K562 (cell line): ENCODE data around the gene RFESD. TPM values are rescaled to one million over a fixed set of nuclear protein-coding genes. Genes with fewer than 3 reads are reported as not detected.

Experiments
- BACH1 ChIP-seq: fragments of 200-800 bp; sonication (Bioruptor generic); IDR thresholded peaks from 2 replicates; pipeline ENCODE4 v1.6.1; 2016; ENCODE audit warnings: missing genetic modification characterization, missing compliant biosample characterization
- BRD9 ChIP-seq: fragments of 450-650 bp; IDR thresholded peaks from 2 replicates; pipeline ENCODE4 v1.6.1; 2018; ENCODE audit warnings: low read depth; ENCODE audit not compliant: partially characterized antibody
- C11orf30 ChIP-seq: fragments of 450-650 bp; IDR thresholded peaks from 2 replicates; pipeline ENCODE4 v1.6.1; 2016; ENCODE audit warnings: low read depth, mild to moderate bottlenecking
- CEBPZ ChIP-seq: fragments of 150-350 bp; IDR thresholded peaks from 2 replicates; pipeline ENCODE4 v1.6.1; 2014; ENCODE audit warnings: low read depth, mild to moderate bottlenecking, low read length, borderline replicate concordance
- E2F3 ChIP-seq: fragments of 250-450 bp; sonication (Bioruptor Pico); IDR thresholded peaks from 2 replicates; pipeline ENCODE4 v1.4.0; 2020; ENCODE audit warnings: mild to moderate bottlenecking
- ELF2 ChIP-seq: fragments of 250-450 bp; sonication (Bioruptor Pico); IDR thresholded peaks from 2 replicates; pipeline ENCODE4 v1.5.0; 2021; ENCODE audit warnings: mild to moderate bottlenecking
- GABPB2 ChIP-seq: fragments of 250-450 bp; sonication (Bioruptor Pico); conservative IDR thresholded peaks from 2 replicates; pipeline ENCODE4 v1.5.1; 2021; ENCODE audit warnings: mild to moderate bottlenecking
- HMGN3 ChIP-seq: IDR thresholded peaks from 2 replicates; pipeline ENCODE4 v1.6.1; 2011; ENCODE audit warnings: borderline replicate concordance, low read depth, mild to moderate bottlenecking, mixed read lengths, low read length; ENCODE audit not compliant: insufficient read length; ENCODE audit errors: extremely low read depth
- HSF4 ChIP-seq: fragments of 250-450 bp; sonication (Bioruptor Pico); IDR thresholded peaks from 2 replicates; pipeline ENCODE4 v2.1.2; 2022; ENCODE audit warnings: mild to moderate bottlenecking, moderate library complexity, borderline replicate concordance
- KDM4B ChIP-seq, 2 experiments: fragments of 450-650 bp in 1 of 2; sonication (generic) in 1 of 2; IDR thresholded peaks; 2 replicates each; pipeline ENCODE4 v1.6.1; 2016 to 2017; ENCODE audit warnings: borderline replicate concordance in 2 of 2, antibody characterized with exemption in 1 of 2, low read depth in 1 of 2, mild to moderate bottlenecking in 1 of 2
- MTA1 ChIP-seq: fragments of 450-650 bp; IDR thresholded peaks from 2 replicates; pipeline ENCODE4 v1.6.1; 2017; ENCODE audit warnings: borderline replicate concordance
- POLR3A ChIP-seq: IDR thresholded peaks from 2 replicates; pipeline ENCODE4 v1.6.1; 2011; ENCODE audit warnings: borderline replicate concordance, mild to moderate bottlenecking, moderate library complexity; ENCODE audit not compliant: insufficient read length, insufficient read depth; ENCODE audit errors: extremely low read depth
- PURB ChIP-seq: sonication (generic); formaldehyde crosslinking; IDR thresholded peaks from 2 replicates; pipeline ENCODE4 v1.9.0; 2021; ENCODE audit warnings: low read depth, mild to moderate bottlenecking, missing genetic modification reagents
- SIN3B ChIP-seq: fragments of 450-650 bp; IDR thresholded peaks from 2 replicates; pipeline ENCODE4 v1.6.1; 2017; ENCODE audit warnings: low read depth, mild to moderate bottlenecking, moderate library complexity
- SPI1 ChIP-seq: IDR thresholded peaks from 2 replicates; pipeline ENCODE4 v1.6.1; 2011; ENCODE audit warnings: low read depth, low read length, control low read depth, borderline replicate concordance
- TCF7 ChIP-seq: sonication (generic); IDR thresholded peaks from 2 replicates; pipeline ENCODE4 v1.6.1; 2016; ENCODE audit warnings: antibody characterized with exemption, borderline replicate concordance
- U2AF1 ChIP-seq: fragments of 200-400 bp; formaldehyde crosslinking; optimal IDR thresholded peaks from 2 replicates; pipeline ENCODE3; 2017; ENCODE audit warnings: mild to moderate bottlenecking, low read depth, low read length, moderate library complexity
- ZNF3 ChIP-seq: fragments of 250-450 bp; sonication (Bioruptor Pico); IDR thresholded peaks from 2 replicates; pipeline ENCODE4 v1.5.0; 2021; ENCODE audit warnings: mild to moderate bottlenecking, moderate library complexity
- ZNF316 ChIP-seq: fragments of 450-650 bp; IDR thresholded peaks from 2 replicates; pipeline ENCODE4 v1.6.1; 2016
- ZNF324 ChIP-seq: fragments of 250-450 bp; sonication (Bioruptor Pico); IDR thresholded peaks from 2 replicates; pipeline ENCODE4 v1.4.0; 2020; ENCODE audit warnings: mild to moderate bottlenecking
- ZNF512 ChIP-seq: IDR thresholded peaks from 2 replicates; pipeline ENCODE4 v1.6.1; 2016; ENCODE audit warnings: missing genetic modification characterization, missing compliant biosample characterization
- polyA plus RNA-seq, 8 experiments: library from polyadenylated mRNA; depleted of rRNA in 4 of 8; stranded (reverse) in 5 of 8; unstranded in 3 of 8; fragments of >200 nt; fragmentation: Nextera tagmentation in 2 of 8; fragmentation: Illumina TruSeq in 1 of 8; extraction: Ambion mirVana in 2 of 8; extraction: Trizol in 1 of 8; gene quantifications; 2 replicates each; pipeline versions ENCODE4 v1.2.1 to v1.2.3, GENCODE V29; 2011 to 2014; ENCODE audit warnings: inconsistent platforms in 1 of 8, missing spikeins in 1 of 8
- total RNA-seq, 7 experiments: library from RNA; depleted of rRNA in 6 of 7; stranded (reverse); fragments of >200 nt in 6 of 7; fragmentation: Illumina TruSeq in 2 of 7; extraction: Trizol in 2 of 7; gene quantifications; 2 replicates each; pipeline versions ENCODE4 v1.2.1 to v1.2.3, GENCODE V29; 2011 to 2021; ENCODE audit warnings: low replicate concordance in 1 of 7
- TF ChIP-seq, protein P1 (sequence below): fragments of 450-650 bp; IDR thresholded peaks from 2 replicates; pipeline ENCODE4 v1.6.1; 2016; ENCODE audit warnings: mild to moderate bottlenecking

RFESD gene
- total and polyA plus RNA-seq, 9 of the 15 experiments (the other 6 are each of a cell fraction or from before 2014, with no cell fraction given) = 62.3 to 600 (median 140) TPM

- no peak for TF ChIP-seq BRD9
- TF ChIP-seq E2F3 = no peak
- peak; percentile 95 for TF ChIP-seq C11orf30
- no peak for TF ChIP-seq GABPB2 (CRISPR knock-in tag)
- TF ChIP-seq POLR3A = no peak
- peak; percentile 82; the same call in 1 of the 2 replicates for TF ChIP-seq BACH1 (tag)
- TF ChIP-seq ELF2 (CRISPR knock-in tag) = no peak
- no peak for TF ChIP-seq PURB (CRISPR knock-in tag)
- no peak for TF ChIP-seq KDM4B (IDR thresholded peaks at IDR 0.05; ENCODE audit: borderline replicate concordance in 2 of 2, low read depth in 1 of 2)
- no peak for TF ChIP-seq U2AF1
- no peak for TF ChIP-seq ZNF324 (CRISPR knock-in tag)
- TF ChIP-seq MTA1 = no peak
- TF ChIP-seq ZNF3 = no peak
- TF ChIP-seq HMGN3 = no peak
- TF ChIP-seq ZNF512 (tag) = no peak
- no peak for TF ChIP-seq CEBPZ
- TF ChIP-seq, protein P1, sequence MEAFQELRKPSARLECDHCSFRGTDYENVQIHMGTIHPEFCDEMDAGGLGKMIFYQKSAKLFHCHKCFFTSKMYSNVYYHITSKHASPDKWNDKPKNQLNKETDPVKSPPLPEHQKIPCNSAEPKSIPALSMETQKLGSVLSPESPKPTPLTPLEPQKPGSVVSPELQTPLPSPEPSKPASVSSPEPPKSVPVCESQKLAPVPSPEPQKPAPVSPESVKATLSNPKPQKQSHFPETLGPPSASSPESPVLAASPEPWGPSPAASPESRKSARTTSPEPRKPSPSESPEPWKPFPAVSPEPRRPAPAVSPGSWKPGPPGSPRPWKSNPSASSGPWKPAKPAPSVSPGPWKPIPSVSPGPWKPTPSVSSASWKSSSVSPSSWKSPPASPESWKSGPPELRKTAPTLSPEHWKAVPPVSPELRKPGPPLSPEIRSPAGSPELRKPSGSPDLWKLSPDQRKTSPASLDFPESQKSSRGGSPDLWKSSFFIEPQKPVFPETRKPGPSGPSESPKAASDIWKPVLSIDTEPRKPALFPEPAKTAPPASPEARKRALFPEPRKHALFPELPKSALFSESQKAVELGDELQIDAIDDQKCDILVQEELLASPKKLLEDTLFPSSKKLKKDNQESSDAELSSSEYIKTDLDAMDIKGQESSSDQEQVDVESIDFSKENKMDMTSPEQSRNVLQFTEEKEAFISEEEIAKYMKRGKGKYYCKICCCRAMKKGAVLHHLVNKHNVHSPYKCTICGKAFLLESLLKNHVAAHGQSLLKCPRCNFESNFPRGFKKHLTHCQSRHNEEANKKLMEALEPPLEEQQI = 0 out of 2 replicates have a peak, but pooled peaks have one; percentile 39
- no peak for TF ChIP-seq SIN3B
- TF ChIP-seq TCF7 = no peak
- peak; percentile 81; the same call in 1 of the 2 replicates for TF ChIP-seq SPI1
- no peak for TF ChIP-seq HSF4
- TF ChIP-seq ZNF316 = peak; percentile 98
These were observed 31.5 kb upstream of the RFESD start (continued) for GRCh38 chr5:95615164-95615467.
